NT2/D1 (cell line): ENCODE measurements around the gene TAS2R46.

Source experiments
- SUZ12 ChIP-seq: IDR thresholded peaks from 2 replicates; pipeline ENCODE4 v1.6.1; 2011; ENCODE audit not compliant: insufficient read length, insufficient read depth; ENCODE audit errors: extremely low read depth
- YY1 ChIP-seq: IDR thresholded peaks from 2 replicates; pipeline ENCODE4 v1.6.1; 2011; ENCODE audit not compliant: insufficient read length, insufficient read depth
- ZNF274 ChIP-seq: IDR thresholded peaks from 2 replicates; pipeline ENCODE4 v1.6.1; 2011; ENCODE audit warnings: mild to moderate bottlenecking, low read depth, low read length

DNA sequence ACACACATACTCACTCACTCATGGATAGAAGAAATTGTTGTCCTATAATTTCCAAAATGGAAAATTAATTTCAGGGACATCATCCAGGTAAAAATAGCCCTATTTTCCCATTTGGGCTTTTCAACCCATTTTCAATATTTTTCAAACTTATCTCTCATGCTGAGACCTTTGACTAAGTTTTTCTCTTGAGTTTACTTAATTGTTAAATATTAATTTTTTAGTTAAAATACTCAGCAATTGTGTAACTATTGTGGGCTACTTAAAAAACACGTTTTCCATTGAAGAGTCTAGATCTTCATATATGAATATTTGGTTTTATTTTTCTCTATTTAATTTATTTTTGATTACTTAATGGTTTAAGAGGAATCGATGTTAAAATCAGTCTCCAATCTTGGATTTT lies 44.2 kb upstream of the TAS2R46 start:
- TF ChIP-seq YY1: no peak
- no peak for TF ChIP-seq ZNF274
- TF ChIP-seq SUZ12: no peak
